ENCODE data around the gene L1CAM. TPM values are rescaled to one million over a fixed set of nuclear protein-coding genes. Genes with fewer than 3 reads are reported as not detected.
A peak's percentile ranks its signal among the peaks of the same experiment; 100 is the strongest.

L1CAM gene
- total and polyA plus RNA-seq, 9 of the 15 experiments (the other 6 are each of a cell fraction or from before 2014, with no cell fraction given) = 0.09 to 0.86 (median 0.26) TPM; not detected in 3

DNA sequence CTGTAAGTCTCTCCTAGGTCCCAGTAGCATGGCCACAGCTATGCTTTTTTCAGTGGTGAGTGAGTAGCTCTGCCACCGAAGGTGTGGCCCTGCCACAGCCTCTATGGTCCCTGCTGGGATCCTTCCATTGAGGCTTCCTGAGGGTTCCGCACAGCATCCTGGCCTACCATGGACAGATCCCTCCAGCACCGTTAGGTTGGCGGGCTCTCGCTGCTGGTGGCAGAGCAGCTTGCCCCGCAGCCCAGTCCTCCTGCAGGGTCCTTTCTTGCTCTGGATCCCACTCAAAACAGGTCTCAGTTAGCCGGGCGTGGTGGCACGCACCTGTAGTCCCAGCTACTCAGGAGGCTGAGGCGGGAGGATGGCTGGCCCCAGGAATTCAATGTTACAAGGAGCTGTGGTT lies 53.2 kb downstream of the L1CAM start:
- DNase-seq (ENCODE audit: extremely low read depth in 1 of 4, low spot score in 3 of 4) (no peak), FAIRE-seq (no peak), ATAC-seq (peak; percentile 59)
- ChIA-PET CTCF (ENCODE audit: low intra/inter-chr PET ratio) (no interaction called here), POLR2A (interaction anchor here (0.5 kb wide), 1 partner anchor 9 kb away, joined by 3 read pairs; no protein-coding TSS in a partner anchor)
- no peak for TF ChIP-seq SMAD3 (CRISPR knock-in tag; conservative IDR thresholded peaks at IDR 0.05)
- TF ChIP-seq, protein P1, sequence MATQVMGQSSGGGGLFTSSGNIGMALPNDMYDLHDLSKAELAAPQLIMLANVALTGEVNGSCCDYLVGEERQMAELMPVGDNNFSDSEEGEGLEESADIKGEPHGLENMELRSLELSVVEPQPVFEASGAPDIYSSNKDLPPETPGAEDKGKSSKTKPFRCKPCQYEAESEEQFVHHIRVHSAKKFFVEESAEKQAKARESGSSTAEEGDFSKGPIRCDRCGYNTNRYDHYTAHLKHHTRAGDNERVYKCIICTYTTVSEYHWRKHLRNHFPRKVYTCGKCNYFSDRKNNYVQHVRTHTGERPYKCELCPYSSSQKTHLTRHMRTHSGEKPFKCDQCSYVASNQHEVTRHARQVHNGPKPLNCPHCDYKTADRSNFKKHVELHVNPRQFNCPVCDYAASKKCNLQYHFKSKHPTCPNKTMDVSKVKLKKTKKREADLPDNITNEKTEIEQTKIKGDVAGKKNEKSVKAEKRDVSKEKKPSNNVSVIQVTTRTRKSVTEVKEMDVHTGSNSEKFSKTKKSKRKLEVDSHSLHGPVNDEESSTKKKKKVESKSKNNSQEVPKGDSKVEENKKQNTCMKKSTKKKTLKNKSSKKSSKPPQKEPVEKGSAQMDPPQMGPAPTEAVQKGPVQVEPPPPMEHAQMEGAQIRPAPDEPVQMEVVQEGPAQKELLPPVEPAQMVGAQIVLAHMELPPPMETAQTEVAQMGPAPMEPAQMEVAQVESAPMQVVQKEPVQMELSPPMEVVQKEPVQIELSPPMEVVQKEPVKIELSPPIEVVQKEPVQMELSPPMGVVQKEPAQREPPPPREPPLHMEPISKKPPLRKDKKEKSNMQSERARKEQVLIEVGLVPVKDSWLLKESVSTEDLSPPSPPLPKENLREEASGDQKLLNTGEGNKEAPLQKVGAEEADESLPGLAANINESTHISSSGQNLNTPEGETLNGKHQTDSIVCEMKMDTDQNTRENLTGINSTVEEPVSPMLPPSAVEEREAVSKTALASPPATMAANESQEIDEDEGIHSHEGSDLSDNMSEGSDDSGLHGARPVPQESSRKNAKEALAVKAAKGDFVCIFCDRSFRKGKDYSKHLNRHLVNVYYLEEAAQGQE (IDR thresholded peaks at IDR 0.05; ENCODE audit: borderline replicate concordance) = peak; percentile 91
- TF ChIP-seq, protein P1 (CRISPR knock-in tag; IDR thresholded peaks at IDR 0.05; ENCODE audit: low read depth) = 0 out of 2 replicates have a peak, but pooled peaks have one; percentile 44
- TF ChIP-seq NFRKB (IDR thresholded peaks at IDR 0.05; ENCODE audit: low read depth) = no peak
- peak; percentile 71; the same call in 1 of the 2 replicates for TF ChIP-seq MIER1 (IDR thresholded peaks at IDR 0.05; ENCODE audit: low read depth)
- no TSS peak for BruUV-seq (replicated peaks)
- Histone ChIP-seq H3K27me3 (ENCODE audit: control insufficient read depth in 2 of 2, insufficient read depth in 2 of 2, low read length in 2 of 2) (peaks cover 13 to 46% of the 10 kb centered on the region in 2 experiments; a peak in 4 of 5 replicates), H3K4me3 (no peak overlapping the region), H3K9me3 (replicated peaks; ENCODE audit: control insufficient read depth, insufficient read depth, low read depth, low read length) (no peaks in the 10 kb centered on the region), H3K79me2 (ENCODE audit: control insufficient read depth, insufficient read depth, low read length) (no peaks in the 10 kb centered on the region), H3K36me3 (ENCODE audit: control insufficient read depth, insufficient read depth, low read length) (no peaks in the 10 kb centered on the region), H3K9ac (ENCODE audit: insufficient read depth in 1 of 2, low read depth in 2 of 2, low read length in 2 of 2) (no peak overlapping the region), H4K20me1 (replicated peaks; ENCODE audit: control insufficient read depth, insufficient read depth, low read length) (0 out of 2 replicates have a peak, but pooled peaks cover 3% of the 10 kb centered on the region), H3K27ac (ENCODE audit: extremely low read depth, low read depth, low read length) (no peak overlapping the region), H2AFZ (ENCODE audit: low read depth, low read length) (no peak overlapping the region), H3K4me1 (replicated peaks in 1 of 2; ENCODE audit: control insufficient read depth in 2 of 2, insufficient read depth in 2 of 2, low read length in 2 of 2) (peaks cover 0 to 28% of the 10 kb centered on the region in 2 experiments; a peak in 2 of 5 replicates), H3K9me1 (ENCODE audit: control insufficient read depth, insufficient read depth, low read length) (no peaks in the 10 kb centered on the region), H3K4me2 (ENCODE audit: insufficient read depth, low read length) (no peak overlapping the region)
- WGBS (ENCODE audit: insufficient coverage, low coverage, missing lambda C conversion rate) = 14% methylated on average over 10 of the region's 10 CpGs
- intact Hi-C loops (cut with micrococcal nuclease) (no loop called here), in situ Hi-C loops (cut with MboI) (no loop called here)

Measured in K562 (cell line).